Measurements from ENCODE around the gene SMG6.

SMG6 gene

DNA sequence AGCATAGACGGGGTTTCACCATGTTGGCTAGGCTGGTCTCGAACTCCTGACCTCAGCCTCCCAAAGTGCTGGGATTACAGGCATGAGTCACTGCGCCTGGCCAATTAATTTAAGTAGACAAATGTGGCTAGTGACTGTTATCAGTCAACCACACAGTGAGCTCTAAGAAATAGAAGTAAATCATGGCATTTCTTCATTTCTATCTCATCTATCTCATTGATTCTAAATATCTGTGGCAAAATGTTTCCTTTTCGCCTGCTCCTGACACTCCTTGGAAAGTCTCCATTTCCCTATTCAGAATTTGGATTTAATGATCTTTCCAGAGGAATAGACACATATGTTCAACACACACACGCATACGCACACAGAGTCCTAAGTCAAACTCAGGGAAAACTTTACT is 167.3 kb downstream of the SMG6 start:
- Histone ChIP-seq H3K36me3 (peaks cover 0 to 12% (median 0%) of the 10 kb centered on the region in 3 donors), H3K4me3 (no peak overlapping the region), H3K27ac (no peak overlapping the region), H3K27me3 (no peaks in the 10 kb centered on the region), H3K4me1 (peaks cover 0 to 13% (median 6%) of the 10 kb centered on the region in 4 donors), H3K9me3 (no peaks in the 10 kb centered on the region)
- no peak for DNase-seq
- intact Hi-C loops (cut with DNase I; ENCODE audit: low total_unique reads): no loop called here
- TF ChIP-seq, protein P1, sequence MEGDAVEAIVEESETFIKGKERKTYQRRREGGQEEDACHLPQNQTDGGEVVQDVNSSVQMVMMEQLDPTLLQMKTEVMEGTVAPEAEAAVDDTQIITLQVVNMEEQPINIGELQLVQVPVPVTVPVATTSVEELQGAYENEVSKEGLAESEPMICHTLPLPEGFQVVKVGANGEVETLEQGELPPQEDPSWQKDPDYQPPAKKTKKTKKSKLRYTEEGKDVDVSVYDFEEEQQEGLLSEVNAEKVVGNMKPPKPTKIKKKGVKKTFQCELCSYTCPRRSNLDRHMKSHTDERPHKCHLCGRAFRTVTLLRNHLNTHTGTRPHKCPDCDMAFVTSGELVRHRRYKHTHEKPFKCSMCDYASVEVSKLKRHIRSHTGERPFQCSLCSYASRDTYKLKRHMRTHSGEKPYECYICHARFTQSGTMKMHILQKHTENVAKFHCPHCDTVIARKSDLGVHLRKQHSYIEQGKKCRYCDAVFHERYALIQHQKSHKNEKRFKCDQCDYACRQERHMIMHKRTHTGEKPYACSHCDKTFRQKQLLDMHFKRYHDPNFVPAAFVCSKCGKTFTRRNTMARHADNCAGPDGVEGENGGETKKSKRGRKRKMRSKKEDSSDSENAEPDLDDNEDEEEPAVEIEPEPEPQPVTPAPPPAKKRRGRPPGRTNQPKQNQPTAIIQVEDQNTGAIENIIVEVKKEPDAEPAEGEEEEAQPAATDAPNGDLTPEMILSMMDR (IDR thresholded peaks at IDR 0.05): no peak

DNA sequence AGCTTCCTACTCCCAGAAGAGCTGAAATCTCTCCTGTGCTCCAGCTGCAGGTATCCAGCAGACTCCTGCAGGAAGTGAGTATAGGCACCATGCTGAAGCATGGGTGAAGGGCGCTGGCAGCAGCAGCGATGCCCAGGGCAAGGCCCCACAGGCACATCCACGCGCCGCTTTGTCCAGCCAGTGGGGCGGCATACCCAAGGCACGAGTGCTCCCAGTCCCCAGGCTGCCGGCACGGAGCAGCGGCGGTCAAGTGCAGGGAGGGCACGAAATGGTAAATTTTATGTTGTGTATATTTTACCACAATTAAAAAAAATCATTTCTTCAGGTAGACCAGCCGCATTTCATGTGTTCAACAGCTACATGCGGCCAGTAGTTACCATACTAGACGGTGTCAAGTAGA is 175.6 kb downstream of the SMG6 start:
- TF ChIP-seq, protein P1 (IDR thresholded peaks at IDR 0.05): no peak
- no peak overlapping the region for H3K4me3 ChIP-seq
- H3K4me1 ChIP-seq: peaks cover 0 to 16% (median 5%) of the 10 kb centered on the region in 4 donors
- intact Hi-C loops (cut with DNase I; ENCODE audit: low total_unique reads): no loop called here
- no peaks in the 10 kb centered on the region for H3K27me3 ChIP-seq
- no peak for DNase-seq
- H3K36me3 ChIP-seq: peaks cover 0 to 18% (median 0%) of the 10 kb centered on the region in 3 donors
- H3K9me3 ChIP-seq: no peaks in the 10 kb centered on the region
- no peak overlapping the region for H3K27ac ChIP-seq

DNA sequence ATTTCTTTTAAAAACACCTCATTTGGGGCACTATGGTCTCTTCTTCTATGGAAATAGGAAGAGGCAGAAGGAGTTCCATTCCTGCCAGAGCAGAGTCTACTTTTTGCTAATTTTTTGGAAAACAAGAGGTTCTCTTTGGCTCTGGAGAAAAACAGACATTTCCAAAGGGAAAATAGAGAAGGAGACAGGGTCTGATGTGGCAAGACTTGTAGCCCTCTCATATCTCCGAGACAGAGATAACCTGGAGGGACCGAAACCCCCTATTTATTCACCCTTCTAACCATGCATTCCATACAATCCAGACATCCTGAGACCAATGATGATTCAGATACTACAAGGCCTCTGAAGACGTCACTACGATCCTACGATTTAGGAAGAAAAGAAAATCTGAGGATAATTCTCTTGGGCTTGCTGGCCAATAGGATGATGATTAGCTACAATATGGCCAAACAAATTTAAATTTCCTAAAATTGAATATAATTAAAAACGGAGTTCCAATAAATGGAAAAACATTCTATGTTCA is 178.5 kb downstream of the SMG6 start:
- intact Hi-C loops (cut with DNase I; ENCODE audit: low total_unique reads): no loop called here

DNA sequence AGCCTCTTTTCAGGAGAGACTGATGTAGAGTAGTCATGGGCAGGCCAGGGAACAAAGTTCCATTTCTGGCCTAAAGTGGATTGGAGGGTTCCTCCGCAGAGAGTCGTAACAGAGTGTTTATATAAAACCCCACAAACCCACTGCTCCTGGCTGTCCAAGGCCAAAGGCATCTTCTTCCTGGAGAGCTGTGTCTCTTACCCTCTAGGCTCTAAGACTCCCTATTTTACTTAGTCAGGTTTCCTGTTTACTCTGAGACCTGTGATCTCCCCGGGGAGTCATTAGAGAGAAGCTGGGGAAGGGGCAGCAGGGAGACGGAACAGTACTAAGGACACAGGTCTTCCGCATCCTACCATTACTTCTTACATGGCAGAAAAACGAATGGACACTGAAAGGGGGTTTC is 179.2 kb downstream of the SMG6 start:
- intact Hi-C loops (cut with DNase I; ENCODE audit: low total_unique reads): no loop called here
- DNase-seq: no peak
- no peak overlapping the region for H3K4me3 ChIP-seq
- TF ChIP-seq, protein P1 (IDR thresholded peaks at IDR 0.05): no peak
- H3K9me3 ChIP-seq: no peaks in the 10 kb centered on the region
- peaks cover 0 to 6% (median 0%) of the 10 kb centered on the region in 3 donors for H3K36me3 ChIP-seq
- no peaks in the 10 kb centered on the region for H3K27me3 ChIP-seq
- peaks cover 0 to 25% (median 11%) of the 10 kb centered on the region in 4 donors for H3K4me1 ChIP-seq
- H3K27ac ChIP-seq: peak overlapping the region; percentile 5 to 10

More for the DNA sequence above, 178.5 kb downstream of the SMG6 start:
- Histone ChIP-seq H3K9me3 (no peaks in the 10 kb centered on the region), H3K27ac (no peak overlapping the region), H3K36me3 (peaks cover 0 to 6% (median 0%) of the 10 kb centered on the region in 3 donors), H3K4me3 (no peak overlapping the region), H3K27me3 (no peaks in the 10 kb centered on the region), H3K4me1 (peaks cover 0 to 25% (median 11%) of the 10 kb centered on the region in 4 donors)
- TF ChIP-seq, protein P1 (IDR thresholded peaks at IDR 0.05): no peak
- DNase-seq: no peak

DNA sequence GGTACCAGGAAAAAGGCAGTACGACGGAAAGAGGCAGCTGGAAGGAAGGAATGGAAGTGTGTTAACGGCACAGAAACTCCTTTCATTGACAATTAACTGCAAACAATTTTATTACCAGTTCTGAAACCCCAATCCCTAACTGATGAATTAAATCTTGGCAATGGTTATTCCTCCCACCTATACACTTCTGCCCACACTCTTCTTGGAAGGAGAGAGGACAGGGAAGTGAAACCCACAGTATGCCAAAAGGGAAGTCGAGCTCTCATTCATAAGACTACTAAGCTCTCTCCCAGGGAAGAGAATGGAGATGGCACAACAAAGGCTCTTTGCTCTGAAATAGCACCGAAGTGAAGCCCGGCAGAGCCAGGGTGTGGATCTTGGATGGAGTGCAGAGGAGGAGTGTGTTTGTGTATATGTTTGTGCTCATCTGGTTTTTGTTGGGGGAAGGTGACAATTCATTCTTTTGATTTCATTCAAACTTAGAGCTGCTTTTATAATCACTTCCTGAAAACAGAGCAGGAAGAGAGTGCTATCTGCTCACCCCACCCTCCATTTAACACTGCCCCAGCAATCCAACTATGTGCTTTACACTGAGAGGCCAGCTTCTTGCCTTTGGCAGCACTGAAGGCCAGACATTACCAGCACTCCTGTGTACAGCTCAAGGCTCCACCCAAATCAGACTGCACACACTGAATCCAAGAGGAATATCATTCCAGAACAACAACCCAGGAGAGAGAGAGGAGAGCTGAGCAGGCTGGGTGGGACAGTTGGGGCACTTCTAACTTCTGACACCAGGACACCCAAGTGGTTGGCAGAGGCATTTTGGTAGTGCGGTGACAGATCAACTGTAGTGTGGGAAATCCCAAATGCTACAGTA is 180.0 kb downstream of the SMG6 start:
- Histone ChIP-seq H3K36me3 (peaks cover 0 to 7% (median 0%) of the 10 kb centered on the region in 3 donors), H3K4me1 (peaks cover 0 to 25% (median 11%) of the 10 kb centered on the region in 4 donors), H3K27ac (peak overlapping the region; percentile 5 to 10), H3K27me3 (no peaks in the 10 kb centered on the region), H3K4me3 (no peak overlapping the region), H3K9me3 (no peaks in the 10 kb centered on the region)
- DNase-seq: peak in 1 of 2 donors; percentile 33
- intact Hi-C loops (cut with DNase I; ENCODE audit: low total_unique reads): no loop called here
- TF ChIP-seq, protein P1 (IDR thresholded peaks at IDR 0.05): no peak
